Neutrophil (primary cell): ENCODE data around the gene TRPV6.

Experiments
- H3K27ac ChIP-seq: fragments of 200-600 bp; sonication (generic); 2 replicates; pipeline ENCODE4 v1.5.1; 2016; ENCODE audit warnings: mild to moderate bottlenecking, moderate library complexity
- H3K27me3 ChIP-seq: fragments of 200-600 bp; sonication (generic); 2 replicates; pipeline ENCODE4 v1.6.0; 2016; ENCODE audit warnings: mild to moderate bottlenecking
- H3K36me3 ChIP-seq: fragments of 200-600 bp; sonication (generic); 2 replicates; pipeline ENCODE4 v1.5.1; 2017
- H3K4me1 ChIP-seq, 2 experiments: fragments of 200-600 bp in 1 of 2; sonication (generic) in 1 of 2; 1 replicate in 1 of 2; 2 replicates in 1 of 2; pipeline versions ENCODE4 v1.5.1 to v1.6.1; 2013 to 2016; ENCODE audit warnings: low read depth in 1 of 2, low read length in 1 of 2, mild to moderate bottlenecking in 1 of 2, moderate library complexity in 1 of 2; ENCODE audit not compliant: control insufficient read depth in 1 of 2, insufficient read depth in 1 of 2
- H3K4me3 ChIP-seq, 2 experiments: fragments of 200-600 bp in 1 of 2; sonication (generic) in 1 of 2; 1 replicate in 1 of 2; 2 replicates in 1 of 2; pipeline ENCODE4 v1.5.1; 2013 to 2016; ENCODE audit warnings: low read depth in 1 of 2, low read length in 1 of 2, mild to moderate bottlenecking in 1 of 2, moderate library complexity in 1 of 2
- H3K9me3 ChIP-seq: fragments of 200-600 bp; sonication (generic); 2 replicates; pipeline ENCODE4 v1.5.1; 2016
- TF ChIP-seq, protein P1 (sequence below): fragments of 200-600 bp; sonication (generic); IDR thresholded peaks from 2 replicates; pipeline ENCODE4 v1.5.1; 2016; ENCODE audit warnings: antibody characterized with exemption

Gene TRPV6

DNA sequence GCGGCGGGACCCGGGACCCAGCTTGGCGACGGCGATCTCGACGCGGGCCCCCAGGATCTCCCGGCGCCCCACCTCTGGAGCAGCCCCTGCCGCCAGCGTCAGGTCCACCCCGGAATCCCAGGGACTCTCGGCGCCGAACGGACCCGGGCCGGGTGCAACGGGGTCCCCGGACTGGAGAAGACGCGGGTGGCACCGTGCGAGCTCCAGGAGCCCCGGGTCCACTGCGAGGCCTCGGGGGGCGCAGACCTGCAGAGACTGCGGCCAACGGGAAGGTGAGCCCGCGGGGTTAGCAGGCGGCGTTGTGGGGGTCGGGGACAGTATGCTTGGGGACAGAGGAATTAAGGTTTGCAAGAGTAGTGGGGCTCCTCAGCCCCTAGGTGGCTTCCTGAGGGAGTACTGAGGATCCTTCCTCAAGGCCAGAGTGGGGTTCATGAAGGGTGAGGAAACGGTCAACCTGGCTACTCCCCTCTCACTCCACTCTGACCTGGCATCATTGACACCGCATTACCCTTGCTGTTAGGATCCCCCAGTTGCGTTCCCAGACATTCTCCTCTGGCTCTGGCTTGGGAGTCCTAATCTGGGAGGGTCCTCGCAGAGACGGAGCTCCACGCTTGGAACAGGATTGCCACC lies 30.3 kb downstream of the TRPV6 start:
- Histone ChIP-seq H3K27ac (peak overlapping the region; percentile 83), H3K9me3 (no peaks in the 10 kb centered on the region)
- TF ChIP-seq, protein P1, sequence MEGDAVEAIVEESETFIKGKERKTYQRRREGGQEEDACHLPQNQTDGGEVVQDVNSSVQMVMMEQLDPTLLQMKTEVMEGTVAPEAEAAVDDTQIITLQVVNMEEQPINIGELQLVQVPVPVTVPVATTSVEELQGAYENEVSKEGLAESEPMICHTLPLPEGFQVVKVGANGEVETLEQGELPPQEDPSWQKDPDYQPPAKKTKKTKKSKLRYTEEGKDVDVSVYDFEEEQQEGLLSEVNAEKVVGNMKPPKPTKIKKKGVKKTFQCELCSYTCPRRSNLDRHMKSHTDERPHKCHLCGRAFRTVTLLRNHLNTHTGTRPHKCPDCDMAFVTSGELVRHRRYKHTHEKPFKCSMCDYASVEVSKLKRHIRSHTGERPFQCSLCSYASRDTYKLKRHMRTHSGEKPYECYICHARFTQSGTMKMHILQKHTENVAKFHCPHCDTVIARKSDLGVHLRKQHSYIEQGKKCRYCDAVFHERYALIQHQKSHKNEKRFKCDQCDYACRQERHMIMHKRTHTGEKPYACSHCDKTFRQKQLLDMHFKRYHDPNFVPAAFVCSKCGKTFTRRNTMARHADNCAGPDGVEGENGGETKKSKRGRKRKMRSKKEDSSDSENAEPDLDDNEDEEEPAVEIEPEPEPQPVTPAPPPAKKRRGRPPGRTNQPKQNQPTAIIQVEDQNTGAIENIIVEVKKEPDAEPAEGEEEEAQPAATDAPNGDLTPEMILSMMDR: no peak

DNA sequence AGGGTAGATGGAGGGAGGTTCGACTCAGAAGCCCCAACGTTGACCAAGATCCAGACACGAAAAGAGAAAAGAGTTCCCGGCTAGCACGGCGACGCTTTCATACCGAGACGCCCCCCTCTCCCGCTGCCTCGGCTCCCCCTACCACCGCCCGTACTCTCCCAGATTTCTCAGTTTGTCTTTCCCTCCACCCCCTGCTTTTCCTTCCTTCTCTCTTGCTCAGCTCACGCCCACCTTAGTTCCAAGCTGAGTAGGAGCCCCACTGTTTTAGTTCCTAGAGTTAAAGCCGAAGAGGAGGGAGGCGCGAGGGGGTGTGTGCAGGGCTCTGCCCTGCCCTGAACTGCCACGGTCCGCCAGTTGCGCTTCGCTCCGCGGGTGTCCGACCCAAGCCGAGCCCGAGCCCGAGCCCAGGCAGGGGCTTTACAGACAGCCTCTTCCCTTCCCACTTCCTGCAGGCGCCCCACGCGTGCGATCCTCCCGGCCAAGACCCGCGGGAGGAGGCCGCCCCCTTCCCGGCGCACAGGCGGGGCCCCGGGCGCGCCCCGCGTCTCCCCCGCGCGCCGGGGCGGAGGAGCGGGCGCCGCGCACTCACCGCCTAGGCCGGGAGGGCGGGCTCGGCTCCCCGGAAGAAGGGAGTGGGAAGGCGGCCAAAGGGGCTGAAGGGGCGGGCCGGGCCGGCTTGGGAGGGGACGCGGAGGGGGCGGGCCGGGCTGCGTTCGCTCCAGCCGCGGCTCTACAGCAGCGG lies 31.0 kb downstream of the TRPV6 start, which contains the start of gene EPHB6:
EPHB6 (plus strand) TSS at position 705 of the 742 bp plus-strand sequence. CDS start 8,152 bp downstream, outside the sequence.
- no peaks in the 10 kb centered on the region for H3K9me3 ChIP-seq
- H3K27ac ChIP-seq: peak within 1 kb of the TSS; percentile 83
- H3K4me3 ChIP-seq: peak within 1 kb of the TSS; percentile 87 to 94
- TF ChIP-seq, protein P1: no peak
- H3K27me3 ChIP-seq: peaks cover 13% of the 10 kb centered on the region
- peaks cover 15% of the 10 kb centered on the region in 2 experiments for H3K4me1 ChIP-seq
- H3K36me3 ChIP-seq: no peaks in the 10 kb centered on the region

More for the DNA sequence above, 30.3 kb downstream of the TRPV6 start:
- Histone ChIP-seq H3K4me3 (peak overlapping the region; percentile 87 to 94), H3K27me3 (peaks cover 13% of the 10 kb centered on the region), H3K4me1 (peaks cover 15% of the 10 kb centered on the region in 2 experiments), H3K36me3 (no peaks in the 10 kb centered on the region)

DNA sequence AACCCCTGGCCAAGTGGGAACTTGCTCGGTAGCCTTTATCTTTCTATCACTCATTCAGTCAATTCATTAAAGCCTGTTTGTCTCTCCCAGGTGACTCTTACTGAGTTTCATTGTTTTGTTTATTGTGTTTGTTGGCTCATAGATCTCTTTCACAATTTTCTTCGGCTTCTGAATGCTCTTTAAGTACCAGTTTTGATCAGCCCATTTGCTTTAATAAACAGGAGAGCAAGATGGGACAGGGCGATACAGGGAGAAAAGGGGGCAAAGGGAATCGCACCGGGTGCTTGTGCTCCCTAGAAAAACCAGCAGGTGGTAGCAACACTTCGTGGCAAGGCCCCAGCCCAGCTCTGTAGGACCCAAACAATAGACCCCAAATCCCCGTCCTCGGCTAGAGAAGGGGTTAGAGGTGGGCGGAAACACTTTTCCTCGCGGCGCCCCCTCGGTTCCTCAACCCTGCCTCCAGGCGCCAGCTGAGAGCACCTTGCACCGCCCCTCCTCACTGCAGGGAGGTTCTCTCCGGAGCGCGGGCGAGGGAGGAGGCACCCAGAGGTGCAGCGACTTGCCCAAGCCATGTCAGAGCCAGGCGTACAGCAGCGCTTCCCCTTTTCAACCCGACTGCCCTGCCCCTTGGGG lies 31.7 kb downstream of the TRPV6 start:
- Histone ChIP-seq H3K9me3 (no peaks in the 10 kb centered on the region), H3K27me3 (peaks cover 13% of the 10 kb centered on the region), H3K36me3 (no peaks in the 10 kb centered on the region), H3K4me1 (peaks cover 15% of the 10 kb centered on the region in 2 experiments), H3K27ac (peak overlapping the region; percentile 83), H3K4me3 (peak overlapping the region; percentile 87 to 94)
- TF ChIP-seq, protein P1: peak; percentile 78

DNA sequence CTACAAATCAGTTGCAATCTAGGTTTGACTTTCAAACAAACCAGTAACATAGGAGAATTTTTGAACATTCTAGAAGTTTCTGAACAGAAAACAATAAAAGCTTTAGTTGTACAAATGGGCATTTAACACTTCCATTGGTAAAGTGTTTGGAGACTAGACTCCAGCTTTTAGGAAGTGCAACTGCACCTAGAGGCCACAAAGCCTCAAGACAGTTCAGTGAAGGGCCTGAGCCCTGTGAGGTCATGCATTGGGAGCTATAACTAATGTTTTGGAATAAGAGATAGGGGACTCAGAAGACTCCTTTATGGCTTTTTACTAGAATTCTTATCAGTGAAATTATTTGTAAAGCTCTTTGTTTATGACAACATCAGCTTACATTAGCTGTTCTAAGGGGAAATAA lies 33.6 kb downstream of the TRPV6 start:
- Histone ChIP-seq H3K9me3 (no peaks in the 10 kb centered on the region), H3K27me3 (peaks cover 13% of the 10 kb centered on the region), H3K36me3 (no peaks in the 10 kb centered on the region), H3K27ac (no peak overlapping the region), H3K4me3 (no peak overlapping the region), H3K4me1 (peaks cover 15% of the 10 kb centered on the region in 2 experiments)
- TF ChIP-seq, protein P1: no peak

DNA sequence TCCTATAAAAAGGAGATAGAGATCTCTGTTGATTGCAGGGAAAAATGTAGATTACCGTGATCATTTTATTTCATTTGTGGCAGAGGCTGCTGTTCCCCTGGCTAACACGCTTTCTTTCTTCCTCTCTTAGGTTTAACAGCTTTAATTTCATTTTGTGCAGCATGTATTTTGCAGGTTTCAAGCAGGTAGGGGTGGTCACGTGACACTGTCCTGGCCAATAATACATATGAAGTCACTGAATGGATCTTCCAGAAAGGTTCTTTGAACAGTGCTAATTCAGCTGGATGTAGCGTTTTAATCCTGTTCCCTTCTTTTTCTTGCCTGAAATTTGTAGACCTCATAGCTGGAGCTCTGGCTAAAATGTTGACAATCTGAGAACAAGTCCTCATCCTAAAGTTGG lies 34.3 kb downstream of the TRPV6 start:
- Histone ChIP-seq H3K36me3 (no peaks in the 10 kb centered on the region), H3K27me3 (peaks cover 13% of the 10 kb centered on the region)
- TF ChIP-seq, protein P1: no peak

More for the DNA sequence above, 34.3 kb downstream of the TRPV6 start:
- H3K27ac ChIP-seq: no peak overlapping the region
- no peak overlapping the region for H3K4me3 ChIP-seq
- no peaks in the 10 kb centered on the region for H3K9me3 ChIP-seq
- peaks cover 15% of the 10 kb centered on the region in 2 experiments for H3K4me1 ChIP-seq
